Endothelial cell of umbilical vein (primary cell): ENCODE results near the gene KCTD6. TPM values are rescaled to one million over a fixed set of nuclear protein-coding genes. Genes with fewer than 3 reads are reported as not detected.
A peak's percentile ranks its signal among the peaks of the same experiment; 100 is the strongest.

ENCODE experiments used
- BruUV-seq: library from RNA; stranded (reverse); fragments of 400-500 nt; replicated peaks from 2 replicates; lab custom pipeline; 2021; lab: Mats Ljungman, UMichigan
- CTCF ChIA-PET: fragments of 300-600, 350-600 bp; sonication (Branson Sonifier 250); formaldehyde crosslinking; loops from one replicate; lab custom pipeline; 2021; ENCODE audit warnings: antibody characterized with exemption, inconsistent platforms; lab: Charles Lee
- POLR2A ChIA-PET: fragments of 300-600, 350-600 bp; sonication (Branson Sonifier 250); formaldehyde crosslinking; loops from one replicate; lab custom pipeline; 2021; ENCODE audit warnings: antibody characterized with exemption, inconsistent platforms; lab: Charles Lee
- DNase-seq: peaks from one replicate; pipeline ENCODE4 v3.0.0-alpha.2; 2011; ENCODE audit warnings: low read depth, low spot score
- FAIRE-seq: peaks from 2 replicates; lab custom pipeline; 2011; peaks lifted over from hg19 to GRCh38; lab: Jason Lieb, UNC
- H2AFZ ChIP-seq: 2 replicates; pipeline ENCODE4 v1.6.0; 2012; ENCODE audit warnings: low read depth, low read length, control low read depth, inconsistent platforms
- H3K27ac ChIP-seq: 2 replicates; pipeline ENCODE4 v1.5.1; 2011; ENCODE audit warnings: low read depth, mild to moderate bottlenecking, control low read depth, low read length, moderate library complexity; ENCODE audit not compliant: insufficient read depth
- H3K27me3 ChIP-seq, 2 experiments: 2 replicates each; pipeline versions ENCODE4 v1.6.0 to v1.6.1; 2011; ENCODE audit warnings: low read length in 2 of 2, mixed read lengths in 1 of 2; ENCODE audit not compliant: control insufficient read depth in 2 of 2, insufficient read depth in 2 of 2
- H3K36me3 ChIP-seq, 2 experiments: 2 replicates in 1 of 2; 3 replicates in 1 of 2; pipeline ENCODE4 v1.5.1; 2011; ENCODE audit warnings: low read length in 2 of 2, mild to moderate bottlenecking in 1 of 2, moderate library complexity in 1 of 2; ENCODE audit not compliant: control insufficient read depth in 2 of 2, insufficient read depth in 2 of 2; ENCODE audit errors: extremely low read depth in 1 of 2
- H3K4me1 ChIP-seq: 3 replicates; pipeline ENCODE4 v1.5.1; 2011; ENCODE audit warnings: mild to moderate bottlenecking, low read length; ENCODE audit not compliant: control insufficient read depth, insufficient read depth; ENCODE audit errors: extremely low read depth
- H3K4me2 ChIP-seq: 2 replicates; pipeline ENCODE4 v1.6.1; 2011; ENCODE audit warnings: low read length, control low read depth, mixed read lengths; ENCODE audit not compliant: insufficient read depth
- H3K4me3 ChIP-seq, 3 experiments: fragments of 200-600 bp in 1 of 3; sonication (generic), shearing (Covaris generic) in 1 of 3; replicated peaks in 1 of 3; 2 replicates each; pipeline ENCODE4 v1.5.1; 2011 to 2016; ENCODE audit warnings: control low read depth in 3 of 3, low read length in 3 of 3, mild to moderate bottlenecking in 2 of 3, inconsistent platforms in 1 of 3, low read depth in 1 of 3, moderate library complexity in 1 of 3; ENCODE audit not compliant: insufficient read depth in 1 of 3
- H3K79me2 ChIP-seq: 2 replicates; pipeline ENCODE4 v1.6.0; 2012; ENCODE audit warnings: low read length, inconsistent platforms; ENCODE audit not compliant: control insufficient read depth, insufficient read depth
- H3K9ac ChIP-seq: replicated peaks from 2 replicates; pipeline ENCODE3; 2011; ENCODE audit warnings: low read length, control low read depth; ENCODE audit not compliant: insufficient read depth; ENCODE audit errors: extremely low read depth
- H3K9me1 ChIP-seq: replicated peaks from 3 replicates; pipeline ENCODE4 v1.6.0; 2011; ENCODE audit warnings: mild to moderate bottlenecking, low read length; ENCODE audit not compliant: control insufficient read depth, insufficient read depth; ENCODE audit errors: extremely low read depth
- H3K9me3 ChIP-seq: replicated peaks from 2 replicates; pipeline ENCODE4 v1.5.1; 2012; ENCODE audit warnings: low read length, inconsistent platforms; ENCODE audit not compliant: control insufficient read depth, insufficient read depth
- H4K20me1 ChIP-seq: replicated peaks from 2 replicates; pipeline ENCODE3; 2011; ENCODE audit warnings: mild to moderate bottlenecking, low read length; ENCODE audit not compliant: control insufficient read depth, insufficient read depth; ENCODE audit errors: extremely low read depth
- EZH2 ChIP-seq: IDR thresholded peaks from 2 replicates; pipeline ENCODE4 v1.6.1; 2012; ENCODE audit warnings: borderline replicate concordance, low read depth, mild to moderate bottlenecking, moderate library complexity, low read length, inconsistent platforms; ENCODE audit not compliant: severe bottlenecking
- FOS ChIP-seq: IDR thresholded peaks from 2 replicates; pipeline ENCODE4 v1.6.1; 2011; ENCODE audit warnings: mild to moderate bottlenecking, low read length, moderate library complexity, borderline replicate concordance; ENCODE audit not compliant: insufficient read depth
- GATA2 ChIP-seq: IDR thresholded peaks from 2 replicates; pipeline ENCODE4 v1.7.0; 2011; ENCODE audit warnings: low read depth, mild to moderate bottlenecking, moderate library complexity, mixed read lengths, low read length; ENCODE audit not compliant: insufficient read length, insufficient read depth
- JUN ChIP-seq: IDR thresholded peaks from 2 replicates; pipeline ENCODE4 v1.6.1; 2011; ENCODE audit warnings: borderline replicate concordance, low read depth; ENCODE audit not compliant: insufficient read length, insufficient read depth
- MYC ChIP-seq: IDR thresholded peaks from one replicate; pipeline ENCODE4 v1.6.1; 2011; ENCODE audit warnings: mild to moderate bottlenecking, low read depth, low read length
- POLR2A ChIP-seq: IDR thresholded peaks from 2 replicates; pipeline ENCODE4 v1.6.1; 2012; ENCODE audit warnings: low read depth, mild to moderate bottlenecking, control low read depth, low read length
- POLR2AphosphoS5 ChIP-seq: IDR thresholded peaks from 2 replicates; pipeline ENCODE4 v1.6.1; 2012; ENCODE audit warnings: low read depth, mild to moderate bottlenecking, control low read depth, low read length, moderate library complexity; ENCODE audit not compliant: insufficient read depth
- dilution Hi-C: fragments of 300-500 bp; cut with MboI; formaldehyde crosslinking; loops from one replicate; pipeline ENCODE4 v1.15.0; 2019; ENCODE audit warnings: low sequenced_read_pairs; ENCODE audit not compliant: extremely low pct_ligation_motif_present
- intact Hi-C: fragments of 100-400 bp; cut with micrococcal nuclease; formaldehyde crosslinking; loops from one replicate; pipeline ENCODE4 v1.10.0; 2022
- polyA plus RNA-seq, 4 experiments: library from polyadenylated mRNA; depleted of rRNA in 3 of 4; stranded (reverse) in 3 of 4; unstranded in 1 of 4; fragments of >200 nt; gene quantifications; 2 replicates each; pipeline versions ENCODE4 v1.2.1 to v1.2.3, GENCODE V29; 2011 to 2012; ENCODE audit warnings: missing spikeins in 1 of 4
- total RNA-seq: library from RNA; stranded (reverse); gene quantifications from 2 replicates; pipeline ENCODE4 v1.2.3, GENCODE V29; 2021
- TF ChIP-seq, protein P1 (sequence below), 2 donors: IDR thresholded peaks; 1 replicate in 1 of 2; 2 replicates in 1 of 2; pipeline ENCODE4 v1.5.1; 2011; ENCODE audit warnings: low read length in 2 of 2, mild to moderate bottlenecking in 2 of 2, moderate library complexity in 2 of 2, control low read depth in 1 of 2, inconsistent platforms in 1 of 2, low read depth in 1 of 2; ENCODE audit not compliant: insufficient read depth in 1 of 2; ENCODE audit errors: extremely low read depth in 1 of 2
- TF ChIP-seq, protein P2 (sequence below): IDR thresholded peaks from 2 replicates; pipeline ENCODE4 v1.6.1; 2011; ENCODE audit not compliant: insufficient read depth, insufficient read length

Gene KCTD6
- total and polyA plus RNA-seq, 2 donors (not counting 3 experiments of a cell fraction or from before 2014, with no cell fraction given): 6.4 TPM

DNA sequence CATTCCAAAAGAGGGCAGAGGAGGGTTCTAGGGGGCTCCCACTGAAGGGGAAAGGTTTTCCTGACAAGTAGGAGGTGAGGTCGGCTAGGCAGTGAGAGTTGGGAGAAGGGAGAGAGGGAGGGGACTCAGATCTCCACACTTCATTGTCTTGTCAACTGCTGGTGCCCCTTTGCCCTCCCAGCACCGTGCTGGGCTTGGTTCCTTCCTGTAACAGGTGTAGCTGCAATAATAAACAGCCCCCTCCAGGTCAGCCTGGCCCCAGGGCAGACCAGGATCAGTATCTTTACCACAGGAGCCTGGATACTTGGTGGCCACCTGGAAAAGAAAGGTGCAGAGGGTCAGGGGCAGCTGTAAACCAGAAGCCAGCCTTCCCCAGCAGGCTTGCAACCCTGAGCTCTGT is 2.9 kb upstream of the KCTD6 start:
- no peaks in the 10 kb centered on the region for H3K36me3 ChIP-seq
- H3K79me2 ChIP-seq: peaks cover 16% of the 10 kb centered on the region
- ChIA-PET POLR2A (no interaction called here), CTCF (no interaction called here)
- H3K4me1 ChIP-seq: peaks cover 16% of the 10 kb centered on the region
- H3K9ac ChIP-seq: no peak overlapping the region
- H3K4me2 ChIP-seq: no peak overlapping the region
- dilution Hi-C loops: no loop called here
- no peaks in the 10 kb centered on the region for H3K9me3 ChIP-seq
- DNase-seq (no peak), FAIRE-seq (no peak)
- H4K20me1 ChIP-seq: no peaks in the 10 kb centered on the region
- no peak overlapping the region for H3K27ac ChIP-seq
- BruUV-seq: no TSS peak
- peaks cover 5 to 6% of the 10 kb centered on the region in 2 experiments for H3K27me3 ChIP-seq
- H2AFZ ChIP-seq: no peak overlapping the region
- intact Hi-C loops: no loop called here
- TF ChIP-seq FOS: no peak
- TF ChIP-seq POLR2AphosphoS5: no peak
- no peaks in the 10 kb centered on the region for H3K9me1 ChIP-seq
- H3K4me3 ChIP-seq: no peak overlapping the region

DNA sequence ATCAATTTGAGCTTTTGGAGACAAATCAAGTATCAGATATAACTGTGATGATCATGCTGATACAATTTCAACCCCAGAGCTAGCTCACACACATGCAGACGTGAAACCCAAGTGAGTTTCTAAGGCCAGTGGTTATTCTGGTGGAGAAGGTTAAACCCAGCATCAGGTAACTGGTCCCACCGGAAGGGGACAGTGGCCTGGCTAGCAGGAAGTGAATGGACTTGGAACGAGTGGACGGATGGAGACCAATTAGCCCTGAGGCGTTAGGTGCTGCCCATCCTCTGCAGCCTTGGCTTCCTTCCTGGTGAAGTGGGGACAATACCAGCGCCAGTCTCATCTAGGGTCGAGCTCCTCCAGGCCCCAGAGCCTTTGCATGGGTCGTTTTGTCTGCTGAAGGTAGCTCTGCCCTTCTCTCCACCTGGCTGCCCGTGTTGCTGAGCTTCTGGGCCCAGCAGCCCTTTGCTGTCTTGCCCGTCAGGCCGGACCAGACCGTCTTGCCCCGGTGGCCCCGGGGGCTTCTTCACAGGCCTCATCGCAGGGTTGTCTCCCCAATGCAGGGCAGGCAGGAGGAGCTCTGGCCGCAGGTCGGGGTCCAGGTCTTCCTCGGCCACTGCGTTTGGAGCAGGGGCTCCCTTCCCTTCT is 915 bp upstream of the KCTD6 start:
- POLR2A ChIA-PET: no interaction called here
- TF ChIP-seq, protein P1, sequence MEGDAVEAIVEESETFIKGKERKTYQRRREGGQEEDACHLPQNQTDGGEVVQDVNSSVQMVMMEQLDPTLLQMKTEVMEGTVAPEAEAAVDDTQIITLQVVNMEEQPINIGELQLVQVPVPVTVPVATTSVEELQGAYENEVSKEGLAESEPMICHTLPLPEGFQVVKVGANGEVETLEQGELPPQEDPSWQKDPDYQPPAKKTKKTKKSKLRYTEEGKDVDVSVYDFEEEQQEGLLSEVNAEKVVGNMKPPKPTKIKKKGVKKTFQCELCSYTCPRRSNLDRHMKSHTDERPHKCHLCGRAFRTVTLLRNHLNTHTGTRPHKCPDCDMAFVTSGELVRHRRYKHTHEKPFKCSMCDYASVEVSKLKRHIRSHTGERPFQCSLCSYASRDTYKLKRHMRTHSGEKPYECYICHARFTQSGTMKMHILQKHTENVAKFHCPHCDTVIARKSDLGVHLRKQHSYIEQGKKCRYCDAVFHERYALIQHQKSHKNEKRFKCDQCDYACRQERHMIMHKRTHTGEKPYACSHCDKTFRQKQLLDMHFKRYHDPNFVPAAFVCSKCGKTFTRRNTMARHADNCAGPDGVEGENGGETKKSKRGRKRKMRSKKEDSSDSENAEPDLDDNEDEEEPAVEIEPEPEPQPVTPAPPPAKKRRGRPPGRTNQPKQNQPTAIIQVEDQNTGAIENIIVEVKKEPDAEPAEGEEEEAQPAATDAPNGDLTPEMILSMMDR (IDR thresholded peaks at IDR 0.05; ENCODE audit: extremely low read depth in 1 of 2, insufficient read depth in 1 of 2, low read depth in 1 of 2, low read length in 2 of 2): no peak
- TF ChIP-seq GATA2 (no peak), POLR2A (no peak), JUN (no peak), MYC (no peak), EZH2 (no peak), FOS (no peak), POLR2AphosphoS5 (no peak)
- TF ChIP-seq, protein P2, sequence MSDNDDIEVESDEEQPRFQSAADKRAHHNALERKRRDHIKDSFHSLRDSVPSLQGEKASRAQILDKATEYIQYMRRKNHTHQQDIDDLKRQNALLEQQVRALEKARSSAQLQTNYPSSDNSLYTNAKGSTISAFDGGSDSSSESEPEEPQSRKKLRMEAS: no peak
- Histone ChIP-seq H3K4me1 (peaks cover 16% of the 10 kb centered on the region), H3K36me3 (no peaks in the 10 kb centered on the region), H3K4me3 (peak overlapping the region; percentile 14 to 41 (median 28)), H3K9me1 (no peaks in the 10 kb centered on the region), H3K4me2 (peak overlapping the region; percentile 64), H4K20me1 (no peaks in the 10 kb centered on the region), H3K79me2 (peaks cover 27% of the 10 kb centered on the region), H2AFZ (peak overlapping the region; percentile 86), H3K27ac (peak overlapping the region; percentile 5), H3K9me3 (no peaks in the 10 kb centered on the region), H3K9ac (peak overlapping the region; percentile 35), H3K27me3 (peaks cover 2 to 5% of the 10 kb centered on the region in 2 experiments)
- intact Hi-C loops: loop anchor here (1.0 kb wide), 6 partner anchors 28 to 185 kb away; partner anchors contain the start of genes HTD2, PDHB and RPP14
- dilution Hi-C loops: no loop called here
- CTCF ChIA-PET: interaction anchor here (0.7 to 4.7 kb wide), 10 partner anchors 12 to 184 kb away, joined by 3 to 27 read pairs (median 8); partner anchors contain the start of genes HTD2, PXK and RPP14
- DNase-seq (no peak), FAIRE-seq (no peak)
- BruUV-seq: no TSS peak
